HuH-7 (cell line): ENCODE results near the gene RNASE8.

ENCODE experiments used
- DNase-seq: peaks from one replicate; pipeline ENCODE4 v3.0.0; 2011; ENCODE audit warnings: low spot score

RNASE8 gene

DNA sequence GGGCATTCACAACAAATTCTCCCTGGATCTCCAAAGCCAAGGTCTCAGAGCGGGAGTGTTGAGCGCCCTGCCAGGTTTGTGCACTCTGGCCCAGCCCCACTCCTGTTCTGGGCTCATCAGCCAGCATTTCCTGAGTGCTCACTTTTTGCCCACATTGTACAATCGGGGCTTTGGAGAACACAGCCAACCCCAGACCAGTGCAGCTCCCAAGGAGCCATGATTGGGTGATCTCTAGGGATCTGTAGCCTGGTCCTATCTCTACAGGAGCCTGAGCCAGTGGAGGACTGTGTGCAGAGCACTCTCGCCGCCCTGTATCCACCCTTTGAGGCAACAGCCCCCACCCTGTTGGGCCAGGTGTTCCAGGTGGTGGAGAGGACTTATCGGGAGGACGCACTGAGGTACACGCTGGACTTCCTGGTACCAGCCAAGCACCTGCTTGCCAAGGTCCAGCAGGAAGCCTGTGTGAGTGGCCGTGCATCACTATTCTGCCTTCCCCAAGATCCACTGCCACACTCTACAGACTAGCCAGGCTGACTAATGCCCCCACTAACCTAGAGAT lies 15.2 kb downstream of the RNASE8 start:
- peak; percentile 2 for DNase-seq

DNA sequence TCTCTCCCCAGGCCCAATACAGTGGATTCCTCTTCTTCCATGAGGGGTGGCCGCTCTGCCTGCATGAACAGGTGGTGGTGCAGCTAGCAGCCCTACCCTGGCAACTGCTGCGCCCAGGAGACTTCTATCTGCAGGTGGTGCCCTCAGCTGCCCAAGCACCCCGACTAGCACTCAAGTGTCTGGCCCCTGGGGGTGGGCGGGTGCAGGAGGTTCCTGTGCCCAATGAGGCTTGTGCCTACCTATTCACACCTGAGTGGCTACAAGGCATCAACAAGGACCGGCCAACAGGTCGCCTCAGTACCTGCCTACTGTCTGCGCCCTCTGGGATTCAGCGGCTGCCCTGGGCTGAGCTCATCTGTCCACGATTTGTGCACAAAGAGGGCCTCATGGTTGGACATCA lies 16.3 kb downstream of the RNASE8 start:
- DNase-seq = no peak

DNA sequence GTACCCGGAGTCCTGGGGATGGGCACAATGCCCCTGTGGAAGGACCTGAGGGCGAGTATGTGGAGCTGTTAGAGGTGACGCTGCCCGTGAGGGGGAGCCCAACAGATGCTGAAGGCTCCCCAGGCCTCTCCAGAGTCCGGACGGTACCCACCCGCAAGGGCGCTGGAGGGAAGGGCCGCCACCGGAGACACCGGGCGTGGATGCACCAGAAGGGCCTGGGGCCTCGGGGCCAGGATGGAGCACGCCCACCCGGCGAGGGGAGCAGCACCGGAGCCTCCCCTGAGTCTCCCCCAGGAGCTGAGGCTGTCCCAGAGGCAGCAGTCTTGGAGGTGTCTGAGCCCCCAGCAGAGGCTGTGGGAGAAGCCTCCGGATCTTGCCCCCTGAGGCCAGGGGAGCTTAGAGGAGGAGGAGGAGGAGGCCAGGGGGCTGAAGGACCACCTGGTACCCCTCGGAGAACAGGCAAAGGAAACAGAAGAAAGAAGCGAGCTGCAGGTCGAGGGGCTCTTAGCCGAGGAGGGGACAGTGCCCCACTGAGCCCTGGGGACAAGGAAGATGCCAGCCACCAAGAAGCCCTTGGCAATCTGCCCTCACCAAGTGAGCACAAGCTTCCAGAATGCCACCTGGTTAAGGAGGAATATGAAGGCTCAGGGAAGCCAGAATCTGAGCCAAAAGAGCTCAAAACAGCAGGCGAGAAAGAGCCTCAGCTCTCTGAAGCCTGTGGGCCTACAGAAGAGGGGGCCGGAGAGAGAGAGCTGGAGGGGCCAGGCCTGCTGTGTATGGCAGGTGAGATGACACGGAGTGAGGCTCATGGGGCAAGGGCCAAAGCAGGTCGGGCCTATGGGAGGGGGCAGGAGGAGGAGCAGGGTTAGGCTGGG lies 17.0 kb downstream of the RNASE8 start:
- DNase-seq = no peak

DNA sequence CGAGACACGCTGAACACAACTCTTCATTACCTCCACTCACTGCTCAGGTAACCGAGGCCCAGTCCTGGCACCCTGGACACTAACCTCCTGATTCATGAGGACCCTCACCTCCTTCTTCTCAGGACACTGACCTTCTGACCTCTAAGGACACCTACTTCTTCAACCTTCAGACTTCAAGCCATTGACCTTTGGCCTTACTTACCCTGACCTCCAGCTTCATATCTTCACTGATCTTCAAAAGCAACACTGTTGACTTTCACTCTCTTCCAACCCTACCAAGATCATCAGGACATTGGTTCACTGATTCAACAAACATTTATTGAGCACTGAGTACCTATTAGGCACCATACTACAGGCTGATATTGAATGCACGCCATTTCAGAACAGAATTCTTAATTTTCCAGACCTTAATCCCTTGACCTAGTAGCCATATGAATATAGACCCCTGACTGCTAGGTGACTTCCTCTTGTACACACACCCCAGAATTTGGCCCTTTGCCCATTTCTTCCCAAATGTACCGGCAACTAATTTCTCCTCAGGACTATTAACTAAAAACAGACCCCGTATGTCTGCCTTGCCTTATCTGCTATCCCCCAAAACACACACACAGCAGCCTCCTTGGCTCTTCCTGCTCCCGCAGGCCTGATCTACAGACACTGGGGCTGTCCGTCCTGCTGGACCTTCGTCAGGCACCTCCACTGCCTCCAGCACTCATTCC lies 18.3 kb downstream of the RNASE8 start:
- no peak for DNase-seq

DNA sequence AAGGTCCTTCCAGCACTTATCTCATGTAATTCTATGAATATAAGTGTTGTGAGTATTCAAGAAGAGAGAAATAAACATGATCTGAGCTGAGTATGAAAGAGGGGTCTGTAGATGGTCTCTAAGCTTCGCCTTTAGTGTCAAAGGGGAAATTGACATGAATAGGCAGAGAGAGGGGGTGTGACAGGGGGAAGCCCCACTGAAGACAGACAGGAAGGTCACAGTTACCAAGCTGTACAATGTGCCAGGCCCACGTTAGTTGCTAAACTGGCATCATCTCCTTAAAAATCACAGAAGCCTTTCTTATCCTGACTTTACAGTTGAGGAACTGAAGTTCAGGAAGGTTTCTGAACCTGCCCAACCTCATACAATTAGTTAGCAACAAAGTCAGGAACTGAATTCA lies 20.1 kb downstream of the RNASE8 start:
- DNase-seq = no peak

DNA sequence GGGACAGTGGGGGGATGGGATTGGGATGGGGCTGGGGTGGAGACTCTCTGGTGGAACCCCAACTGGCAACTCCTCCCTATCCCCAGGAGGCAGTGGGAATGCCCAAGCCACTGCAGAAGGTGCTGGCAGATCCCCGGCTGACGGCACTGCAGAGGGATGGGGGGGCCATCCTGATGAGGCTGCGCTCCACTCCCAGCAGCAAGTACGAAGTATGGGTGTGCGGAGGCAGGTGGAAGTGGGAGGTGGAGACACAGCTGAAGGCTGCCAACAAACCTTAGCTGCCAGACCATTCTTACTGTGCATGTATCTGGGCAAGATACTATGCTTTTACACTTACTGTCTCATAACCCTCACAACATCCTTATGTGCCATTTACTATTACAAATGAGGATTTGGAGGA lies 20.7 kb downstream of the RNASE8 start:
- no peak for DNase-seq

DNA sequence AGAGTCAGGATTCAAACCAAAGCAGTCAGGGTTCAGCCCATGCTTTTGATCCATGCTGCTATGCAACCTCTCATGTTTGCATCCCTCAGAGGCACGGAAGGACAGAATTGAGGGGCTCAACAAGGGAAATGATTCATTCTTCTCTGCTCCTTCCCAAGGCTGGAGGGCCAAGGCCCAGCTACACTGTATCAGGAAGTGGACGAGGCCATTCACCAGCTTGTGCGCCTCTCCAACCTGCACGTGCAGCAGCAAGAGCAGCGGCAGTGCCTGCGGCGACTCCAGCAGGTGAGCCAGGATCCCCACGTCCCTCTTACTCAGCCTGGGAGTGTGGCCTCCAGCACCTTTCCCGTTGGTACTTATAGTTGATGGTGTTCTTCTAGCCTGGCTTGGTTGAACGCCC lies 21.1 kb downstream of the RNASE8 start:
- no peak for DNase-seq

DNA sequence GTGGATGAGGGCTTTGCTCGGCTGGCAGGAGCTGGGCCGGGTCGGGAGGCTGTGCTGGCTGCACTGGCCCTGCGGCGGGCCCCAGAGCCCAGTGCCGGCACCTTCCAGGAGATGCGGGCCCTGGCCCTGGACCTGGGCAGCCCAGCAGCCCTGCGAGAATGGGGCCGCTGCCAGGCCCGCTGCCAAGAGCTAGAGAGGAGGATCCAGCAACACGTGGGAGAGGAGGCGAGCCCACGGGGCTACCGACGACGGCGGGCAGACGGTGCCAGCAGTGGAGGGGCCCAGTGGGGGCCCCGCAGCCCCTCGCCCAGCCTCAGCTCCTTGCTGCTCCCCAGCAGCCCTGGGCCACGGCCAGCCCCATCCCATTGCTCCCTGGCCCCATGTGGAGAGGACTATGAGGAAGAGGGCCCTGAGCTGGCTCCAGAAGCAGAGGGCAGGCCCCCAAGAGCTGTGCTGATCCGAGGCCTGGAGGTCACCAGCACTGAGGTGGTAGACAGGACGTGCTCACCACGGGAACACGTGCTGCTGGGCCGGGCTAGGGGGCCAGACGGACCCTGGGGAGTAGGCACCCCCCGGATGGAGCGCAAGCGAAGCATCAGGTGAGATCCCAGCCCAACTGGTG lies 24.0 kb downstream of the RNASE8 start:
- DNase-seq = no peak

DNA sequence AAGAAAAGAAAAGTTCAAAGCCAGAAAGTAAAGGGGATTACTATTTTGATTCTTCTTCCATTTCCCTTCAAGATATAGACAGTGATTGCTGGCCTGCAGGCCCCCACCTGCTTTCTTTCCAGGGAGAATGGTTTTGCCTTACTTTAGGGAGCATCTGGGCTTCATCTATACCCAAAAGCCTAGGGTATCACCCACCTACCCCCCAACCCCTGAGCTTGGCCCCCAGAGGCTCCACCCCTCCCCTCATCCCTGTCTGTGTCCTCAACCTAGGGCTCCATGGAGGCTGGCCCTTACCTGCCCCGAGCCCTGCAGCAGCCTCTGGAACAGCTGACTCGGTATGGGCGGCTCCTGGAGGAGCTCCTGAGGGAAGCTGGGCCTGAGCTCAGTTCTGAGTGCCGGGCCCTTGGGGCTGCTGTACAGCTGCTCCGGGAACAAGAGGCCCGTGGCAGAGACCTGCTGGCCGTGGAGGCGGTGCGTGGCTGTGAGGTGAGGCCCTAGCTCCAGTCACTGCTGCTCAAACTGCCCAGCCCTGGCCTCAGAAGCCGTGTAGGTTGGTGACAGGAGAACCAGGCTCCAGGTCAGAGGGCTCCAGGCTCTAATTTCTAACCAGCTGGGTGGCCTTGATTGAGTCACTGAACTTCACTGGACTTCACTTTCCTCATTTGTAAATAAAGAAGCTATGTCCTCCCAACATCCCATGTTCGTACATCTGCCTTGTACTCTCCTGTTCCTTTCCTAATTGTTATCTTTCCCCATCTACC lies 26.1 kb downstream of the RNASE8 start:
- DNase-seq = no peak

DNA sequence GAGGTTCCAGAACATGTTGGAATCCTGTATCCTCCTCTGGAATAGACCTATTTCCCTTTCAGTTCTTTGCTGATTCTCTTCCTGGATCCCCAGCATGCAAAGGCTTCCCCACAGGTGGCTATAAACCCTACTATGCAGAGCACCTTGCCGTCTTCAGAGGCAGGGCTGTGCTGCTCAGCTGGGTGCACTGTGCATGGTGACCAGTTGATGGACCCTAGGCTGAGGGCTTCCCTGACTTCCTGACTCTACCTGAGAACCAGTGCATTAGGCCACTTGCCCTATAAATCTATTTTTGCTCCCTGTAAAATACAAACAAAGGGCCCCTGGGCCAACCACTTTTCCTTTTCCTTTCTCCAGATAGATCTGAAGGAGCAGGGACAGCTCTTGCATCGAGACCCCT lies 26.8 kb downstream of the RNASE8 start:
- DNase-seq = no peak

DNA sequence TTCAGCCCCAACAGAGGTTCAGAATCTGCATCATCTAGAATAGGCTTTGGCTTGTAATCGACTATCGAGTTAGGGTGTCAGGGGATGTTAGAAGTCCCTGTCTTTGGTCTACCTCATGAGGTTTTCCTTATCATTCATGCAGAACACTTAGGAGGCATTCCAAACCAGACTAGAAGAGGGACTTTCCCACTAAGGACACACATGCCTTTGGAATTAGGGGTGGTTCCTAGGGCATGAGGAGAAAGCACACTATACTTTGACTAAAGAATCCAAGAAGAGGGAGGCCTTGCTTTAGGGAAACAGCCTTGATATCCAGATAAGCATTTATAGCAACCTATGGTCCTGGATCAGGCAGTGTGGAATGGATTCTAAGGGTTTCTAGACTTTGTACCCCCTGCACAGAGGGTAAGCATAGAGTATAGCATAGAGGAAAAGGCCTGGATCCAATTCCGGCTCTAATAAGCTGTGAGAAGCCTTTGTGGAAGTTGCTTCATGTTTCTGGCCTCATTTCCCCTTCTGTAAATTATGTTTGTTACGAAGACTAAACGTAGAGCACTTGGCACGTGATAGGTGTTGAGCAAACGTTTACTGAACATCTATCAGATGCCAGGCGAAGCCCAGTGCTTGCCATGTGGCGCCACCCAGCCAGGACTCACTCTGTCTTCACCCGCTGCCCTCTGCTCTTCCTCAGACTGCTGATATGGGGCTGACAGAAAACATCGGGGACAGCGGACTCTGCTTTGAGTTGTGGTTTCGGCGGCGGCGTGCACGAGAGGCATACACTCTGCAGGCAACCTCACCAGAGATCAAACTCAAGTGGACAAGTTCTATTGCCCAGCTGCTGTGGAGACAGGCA lies 27.6 kb downstream of the RNASE8 start:
- no peak for DNase-seq

DNA sequence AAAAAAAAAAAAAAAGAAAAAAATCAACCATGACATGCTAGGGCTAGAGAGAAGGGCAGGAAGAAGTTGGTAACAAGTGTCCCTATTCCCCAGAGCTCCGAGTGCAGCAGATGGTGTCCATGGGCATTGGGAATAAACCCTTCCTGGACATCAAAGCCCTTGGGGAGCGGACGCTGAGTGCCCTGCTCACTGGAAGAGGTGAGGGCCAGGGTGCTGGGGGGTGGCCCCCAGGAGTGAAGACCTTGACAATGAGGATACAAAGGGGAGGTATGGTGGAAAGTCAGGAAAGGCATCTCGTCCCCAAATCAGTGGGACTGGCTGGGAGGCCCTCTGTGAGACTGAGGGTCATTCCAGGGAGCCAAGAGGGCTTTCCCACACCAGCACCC lies 29.3 kb downstream of the RNASE8 start:
- no peak for DNase-seq

DNA sequence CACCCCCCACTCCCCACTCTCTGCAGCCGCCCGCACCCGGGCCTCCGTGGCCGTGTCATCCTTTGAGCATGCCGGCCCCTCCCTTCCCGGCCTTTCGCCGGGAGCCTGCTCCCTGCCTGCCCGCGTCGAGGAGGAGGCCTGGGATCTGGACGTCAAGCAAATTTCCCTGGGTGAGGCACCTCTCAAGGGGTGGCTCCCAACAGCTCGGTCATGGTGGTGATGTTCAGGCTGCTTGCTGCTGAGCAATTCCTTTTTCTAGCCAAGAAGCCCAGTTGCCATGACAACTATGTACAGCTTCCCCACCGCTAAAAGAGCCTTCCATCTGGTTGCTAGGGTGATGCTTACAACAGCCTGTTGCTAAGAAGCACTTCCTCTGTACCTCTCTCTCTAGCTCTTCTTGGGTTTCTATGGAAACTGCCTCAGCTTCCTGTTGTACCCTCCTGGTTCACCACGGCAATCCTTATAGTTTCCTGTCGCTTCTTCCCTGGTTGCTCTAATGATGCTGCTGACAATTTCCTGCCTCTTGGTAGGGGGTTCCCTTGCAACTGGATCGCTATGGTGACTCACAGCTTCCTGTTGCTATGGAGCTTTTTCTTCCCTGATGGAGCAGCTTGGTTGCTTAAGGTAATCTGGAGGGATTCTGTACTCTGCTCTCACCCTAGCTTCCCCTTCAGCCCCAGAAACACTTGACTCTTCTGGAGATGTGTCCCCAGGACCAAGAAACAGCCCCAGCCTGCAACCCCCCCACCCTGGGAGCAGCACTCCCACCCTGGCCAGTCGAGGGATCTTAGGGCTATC lies 29.9 kb downstream of the RNASE8 start:
- no peak for DNase-seq

DNA sequence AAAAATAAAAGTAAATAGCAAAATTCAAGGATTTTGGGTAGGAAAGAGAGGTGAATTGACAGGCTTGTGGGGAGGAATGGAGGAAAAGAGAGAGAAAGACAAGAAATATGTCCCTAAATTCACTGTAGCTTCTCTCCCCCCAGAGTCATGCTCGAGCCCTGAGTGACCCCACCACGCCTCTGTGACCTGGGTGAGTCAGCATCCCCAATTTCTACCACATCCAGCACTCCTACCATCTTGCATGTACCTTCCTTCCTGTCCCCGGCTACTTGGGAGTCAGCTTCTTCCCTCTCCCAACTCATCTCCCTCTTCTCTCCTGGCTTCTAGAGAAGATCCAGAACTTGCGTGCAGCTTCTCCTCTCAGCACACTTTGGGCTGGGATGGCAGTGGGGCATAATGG lies 31.1 kb downstream of the RNASE8 start:
- no peak for DNase-seq

DNA sequence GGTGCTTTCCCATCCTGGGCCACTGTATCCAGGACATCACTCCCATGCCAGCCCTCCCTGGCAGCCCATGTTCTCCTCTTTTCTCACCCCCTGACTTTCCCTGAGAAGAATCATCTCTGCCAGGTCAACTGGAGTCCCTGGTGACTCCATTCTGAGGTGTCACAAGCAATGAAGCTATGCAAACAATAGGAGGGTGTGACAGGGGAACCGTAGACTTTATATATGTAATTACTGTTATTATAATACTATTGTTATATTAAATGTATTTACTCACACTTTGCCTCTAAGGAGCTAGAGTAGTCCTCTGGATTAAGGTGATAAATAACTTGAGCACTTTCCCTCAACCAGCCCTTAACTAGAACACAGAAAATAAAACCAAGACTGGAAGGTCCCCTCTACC lies 31.6 kb downstream of the RNASE8 start:
- no peak for DNase-seq

DNA sequence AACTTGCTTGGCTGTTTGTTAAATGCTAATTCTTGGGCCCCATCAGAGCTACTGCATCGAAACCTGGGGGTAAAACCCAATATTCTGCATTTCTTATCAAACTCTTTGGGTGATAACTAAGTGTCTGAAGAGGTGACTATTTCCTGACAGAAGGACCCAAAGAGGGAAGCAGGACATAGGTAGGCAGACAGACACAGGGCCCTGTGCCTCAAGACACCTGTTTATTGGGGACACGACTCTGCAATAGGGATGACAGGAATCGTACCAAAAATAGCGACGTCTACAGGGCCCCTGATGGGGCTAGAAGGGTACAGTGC lies 32.2 kb downstream of the RNASE8 start:
- DNase-seq = no peak

DNA sequence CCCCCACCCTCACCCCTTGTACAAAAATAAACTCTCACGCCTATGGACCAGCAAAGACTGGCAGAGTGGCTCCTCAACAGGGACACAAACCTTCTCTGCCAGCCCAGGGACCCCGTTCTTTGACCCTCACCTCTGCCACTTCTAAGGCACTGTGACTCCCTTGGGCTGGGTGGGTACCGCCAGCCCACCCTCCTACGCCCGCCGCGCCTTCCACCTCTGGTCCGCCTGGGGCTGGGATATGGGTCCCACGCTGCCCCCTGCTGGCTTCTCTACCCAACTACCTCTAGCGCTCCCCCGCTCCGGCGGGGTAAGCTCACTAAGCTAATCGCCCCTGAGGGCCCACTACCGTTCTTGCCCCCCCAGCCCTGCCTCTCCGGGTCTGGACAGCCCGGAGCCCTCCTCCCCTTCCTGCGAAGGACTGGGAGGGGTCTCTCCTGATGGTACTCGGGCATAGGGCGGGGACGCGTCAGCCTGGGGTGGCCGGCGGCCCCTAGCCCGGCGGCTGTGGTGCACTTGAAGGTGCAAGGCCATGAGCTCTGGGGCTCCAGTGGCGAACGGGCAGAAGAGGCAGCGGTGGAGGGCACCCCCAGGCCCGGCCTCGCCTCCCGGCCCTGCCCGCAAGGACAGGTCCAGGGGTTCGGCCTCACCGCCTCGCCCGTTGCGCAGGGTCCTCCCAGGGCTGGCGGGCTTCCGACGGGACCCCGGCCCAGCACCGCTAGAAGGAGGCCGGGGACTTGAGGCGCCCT lies 32.7 kb downstream of the RNASE8 start:
- DNase-seq = peak; percentile 87

DNA sequence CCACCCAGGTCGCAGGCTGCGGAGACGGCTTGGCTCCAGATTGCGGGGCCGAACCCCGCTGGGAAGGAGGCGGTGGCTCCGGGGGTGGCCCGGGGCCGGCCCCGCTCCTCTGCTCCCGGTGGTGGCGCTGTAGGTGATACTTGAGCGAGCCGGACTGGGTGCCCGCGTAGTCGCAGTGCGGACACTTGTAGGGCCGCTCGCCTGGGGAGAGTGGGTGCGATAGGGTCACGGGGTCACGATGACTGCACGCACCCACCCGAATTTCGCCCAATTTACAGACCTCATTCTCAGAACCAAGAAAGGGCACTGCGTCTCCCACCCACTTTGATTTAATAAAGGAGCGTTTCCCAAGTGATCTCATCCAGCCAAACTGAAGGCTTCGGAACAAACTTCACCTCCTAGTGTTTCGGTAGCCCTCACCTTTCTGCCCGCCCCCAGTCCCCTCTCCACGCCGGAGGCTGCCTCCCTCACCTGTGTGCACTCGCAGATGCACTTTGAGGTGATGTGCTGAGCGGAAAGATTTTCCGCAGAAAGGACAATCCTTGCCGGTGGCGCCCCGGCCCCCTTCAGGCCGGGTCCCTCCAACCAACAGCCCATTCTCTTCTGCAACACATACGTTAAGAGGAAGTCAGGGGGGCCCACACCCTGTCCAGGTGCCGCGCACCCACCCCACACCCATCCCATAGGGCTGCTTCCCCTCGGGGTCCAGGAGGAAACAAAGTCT lies 33.5 kb downstream of the RNASE8 start:
- no peak for DNase-seq

DNA sequence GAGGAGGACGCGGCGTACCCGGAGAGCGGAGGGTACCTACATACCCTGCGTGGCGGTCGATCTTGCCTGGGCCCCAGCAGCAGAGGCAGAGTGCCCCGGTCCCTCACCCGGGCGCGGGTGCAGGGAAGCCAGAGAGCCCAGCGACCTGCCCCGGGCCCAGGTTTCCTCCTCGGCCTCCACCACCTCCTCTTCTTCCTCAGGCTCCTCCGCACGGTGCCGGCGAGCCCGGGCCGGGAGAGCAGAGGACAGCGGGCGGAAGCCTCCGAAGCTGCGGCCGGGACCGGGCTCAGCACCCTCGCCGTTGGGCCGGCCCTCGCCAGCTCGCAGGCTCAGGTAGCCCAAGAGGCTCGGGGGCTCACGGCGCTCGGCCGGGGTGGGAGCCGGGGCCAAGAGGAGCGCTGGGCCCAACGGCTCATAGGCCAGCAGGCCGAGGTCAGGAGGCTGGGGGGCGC lies 34.2 kb downstream of the RNASE8 start:
- no peak for DNase-seq
